Urinary bladder (tissue), 4 donors: ENCODE results near the gene ARHGEF3. TPM values are rescaled to one million over a fixed set of nuclear protein-coding genes. Genes with fewer than 3 reads are reported as not detected.
"Not testable (repeated sequence)": the region's sequence is repeated elsewhere in the genome, so short reads cannot be mapped to it uniquely, and the experiment has no call there.

Experiments
- DNase-seq: peaks from one replicate; pipeline ENCODE4 v3.0.0-alpha.2; 2015; ENCODE audit errors: extremely low spot score
- H3K27ac ChIP-seq: one replicate; pipeline ENCODE4 v1.5.1; 2013; ENCODE audit warnings: low read depth, mild to moderate bottlenecking, moderate library complexity
- H3K36me3 ChIP-seq: one replicate; pipeline ENCODE4 v1.6.1; 2013; ENCODE audit warnings: mild to moderate bottlenecking, moderate library complexity; ENCODE audit not compliant: insufficient read depth
- H3K4me1 ChIP-seq: one replicate; pipeline ENCODE4 v1.6.1; 2013; ENCODE audit warnings: mild to moderate bottlenecking, moderate library complexity; ENCODE audit not compliant: insufficient read depth
- H3K4me3 ChIP-seq: one replicate; pipeline ENCODE4 v1.5.1; 2013; ENCODE audit warnings: low read depth, low read length
- WGBS: extraction: QIAGEN DNeasy Blood & Tissue Kit; methylation state at CpG from one replicate; pipeline ENCODE4 v1.1.7; 2013; 5-methylcytosine and 5-hydroxymethylcytosine counted together
- polyA plus RNA-seq: library from polyadenylated mRNA; stranded (reverse); fragments of 200-250 nt; gene quantifications from one replicate; pipeline ENCODE4 v1.2.3, GENCODE V29; 2013
- total RNA-seq: library from RNA; depleted of rRNA; stranded (reverse); fragments of >200 nt; gene quantifications from one replicate; pipeline ENCODE4 v1.2.3, GENCODE V29; 2014
- donor health status: healthy with polysubstance abuse.
- donor health status: healthy.

Gene ARHGEF3
- total and polyA plus RNA-seq, 2 donors, result 22.4 to 30.1 TPM

DNA sequence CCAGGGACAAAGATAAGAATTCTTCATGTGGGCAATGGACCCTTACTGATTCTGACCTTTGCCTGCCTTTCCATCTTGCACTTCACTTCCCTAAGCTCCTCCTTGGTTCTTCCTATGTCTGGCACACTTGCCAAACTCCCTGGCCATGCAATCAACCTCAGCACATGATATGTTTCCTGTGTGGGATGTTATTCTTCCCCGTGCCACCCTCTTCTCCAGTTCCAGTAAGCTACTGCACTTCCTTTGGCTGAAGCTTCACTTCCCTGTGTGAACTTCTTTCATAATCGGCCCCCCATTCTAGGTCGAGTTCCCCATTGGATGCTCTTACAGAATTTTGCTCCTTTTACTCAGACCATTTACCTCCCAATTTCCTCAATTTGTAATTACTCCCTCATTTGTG, 108.0 kb downstream of the ARHGEF3 start:
- Histone ChIP-seq H3K36me3 (no peaks in the 10 kb centered on the region), H3K4me3 (no peak overlapping the region), H3K27ac (no peak overlapping the region), H3K4me1 (no peaks in the 10 kb centered on the region)
- WGBS, result 74% methylated on average over 3 of the region's 3 CpGs
- DNase-seq, result no peak

DNA sequence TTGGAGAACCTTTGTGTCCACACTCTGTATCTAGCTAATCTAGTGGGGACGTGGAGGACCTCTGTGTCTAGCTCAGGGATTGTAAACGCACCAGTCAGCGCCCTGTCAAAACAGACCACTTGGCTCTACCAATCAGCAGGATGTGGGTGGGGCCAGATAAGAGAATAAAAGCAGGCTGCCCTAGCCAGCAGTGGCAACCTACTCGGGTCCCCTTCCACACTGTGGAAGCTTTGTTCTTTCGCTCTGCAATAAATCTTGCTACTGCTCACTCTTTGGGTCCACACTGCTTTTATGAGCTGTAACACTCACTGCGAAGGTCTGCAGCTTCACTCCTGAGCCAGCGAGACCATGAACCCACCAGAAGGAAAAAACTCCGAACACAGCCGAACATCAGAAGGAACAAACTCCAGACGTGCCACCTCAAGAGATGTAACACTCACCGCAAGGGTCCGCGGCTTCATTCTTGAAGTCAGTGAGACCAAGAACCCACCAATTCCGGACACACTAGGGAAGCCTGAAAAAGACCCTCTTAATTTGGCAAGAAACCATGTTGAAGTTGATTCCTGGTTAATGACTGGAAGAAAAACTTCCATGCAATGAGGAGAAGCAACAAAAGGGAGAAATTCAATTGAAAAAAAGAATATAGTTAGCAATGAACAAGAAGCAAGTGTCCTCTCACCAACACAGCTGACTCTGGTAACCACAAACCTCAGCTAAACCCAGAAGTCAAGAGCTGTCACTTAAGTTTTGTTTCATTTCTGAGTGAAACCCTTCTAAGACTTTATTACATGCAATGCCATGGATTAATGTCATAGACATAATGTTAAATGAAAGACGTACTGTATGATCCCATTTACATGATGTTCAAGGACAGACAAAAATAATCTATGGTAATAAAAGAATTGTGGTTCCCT, 109.0 kb downstream of the ARHGEF3 start:
- H3K4me3 ChIP-seq, H3K36me3 ChIP-seq, DNase-seq, H3K4me1 ChIP-seq, H3K27ac ChIP-seq: not testable (repeated sequence)
- 74% methylated on average over 15 of the region's 15 CpGs for WGBS

DNA sequence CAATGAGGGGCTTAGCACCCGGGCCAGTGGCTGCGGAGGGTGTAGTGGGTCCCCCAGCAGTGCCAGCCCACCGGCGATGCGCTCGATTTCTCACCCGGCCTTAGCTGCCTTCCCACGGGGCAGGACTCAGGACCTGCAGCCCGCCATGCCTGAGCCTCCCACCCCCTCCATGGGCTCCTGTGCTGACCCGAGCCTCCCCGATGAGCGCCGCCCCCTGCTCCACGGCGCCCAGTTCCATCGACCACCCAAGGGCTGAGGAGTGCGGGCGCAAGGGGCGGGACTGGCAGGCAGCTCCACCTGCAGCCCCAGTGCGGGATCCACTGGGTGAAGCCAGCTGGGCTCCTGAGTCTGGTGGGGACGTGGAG, 109.8 kb downstream of the ARHGEF3 start:
- H3K36me3 ChIP-seq, H3K27ac ChIP-seq, H3K4me3 ChIP-seq, DNase-seq, H3K4me1 ChIP-seq: not testable (repeated sequence)
- 97% methylated on average over 20 of the region's 21 CpGs for WGBS

DNA sequence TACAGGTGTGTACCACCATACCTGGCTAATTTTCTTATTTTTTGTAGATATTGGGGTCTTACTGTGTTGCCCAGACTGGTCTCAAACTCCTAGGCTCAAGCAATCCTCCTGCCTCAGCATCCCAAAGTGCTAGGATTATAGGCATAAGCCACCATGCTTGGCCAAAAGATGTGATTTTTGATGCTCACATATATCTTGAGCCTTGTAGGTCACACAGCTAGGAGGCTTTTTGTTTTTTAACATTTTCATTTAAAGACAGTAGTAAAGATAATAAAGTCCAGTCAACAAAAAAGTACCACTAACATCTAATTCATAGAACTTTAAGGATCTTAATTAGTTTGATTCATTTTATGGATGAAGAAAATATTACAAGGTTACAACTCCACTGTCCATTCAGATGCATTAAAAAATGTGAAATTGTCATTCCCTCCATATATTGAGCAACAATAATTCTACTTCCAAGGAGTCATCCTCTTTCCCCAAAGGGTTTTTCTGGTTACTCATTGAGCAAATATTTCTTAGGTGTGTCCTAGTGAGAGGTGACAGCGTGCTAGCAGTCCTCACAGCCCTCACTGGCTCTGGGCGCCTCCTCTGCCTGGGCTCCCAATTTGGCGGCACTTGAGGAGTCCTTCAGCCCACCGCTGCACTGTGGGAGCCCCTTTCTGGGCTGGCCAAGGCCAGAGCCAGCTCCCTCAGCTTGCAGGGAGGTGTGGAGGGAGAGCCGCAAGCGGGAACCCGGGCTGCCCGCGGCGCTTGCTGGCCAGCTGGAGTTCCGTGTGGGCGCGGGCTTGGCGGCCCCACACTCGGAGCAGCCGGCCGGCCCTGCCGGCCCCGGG, 110.4 kb downstream of the ARHGEF3 start:
- 97% methylated on average over 19 of the region's 19 CpGs for WGBS
- Histone ChIP-seq H3K4me1 (no peaks in the 10 kb centered on the region), H3K4me3 (no peak overlapping the region), H3K36me3 (no peaks in the 10 kb centered on the region), H3K27ac (no peak overlapping the region)
- no peak for DNase-seq

DNA sequence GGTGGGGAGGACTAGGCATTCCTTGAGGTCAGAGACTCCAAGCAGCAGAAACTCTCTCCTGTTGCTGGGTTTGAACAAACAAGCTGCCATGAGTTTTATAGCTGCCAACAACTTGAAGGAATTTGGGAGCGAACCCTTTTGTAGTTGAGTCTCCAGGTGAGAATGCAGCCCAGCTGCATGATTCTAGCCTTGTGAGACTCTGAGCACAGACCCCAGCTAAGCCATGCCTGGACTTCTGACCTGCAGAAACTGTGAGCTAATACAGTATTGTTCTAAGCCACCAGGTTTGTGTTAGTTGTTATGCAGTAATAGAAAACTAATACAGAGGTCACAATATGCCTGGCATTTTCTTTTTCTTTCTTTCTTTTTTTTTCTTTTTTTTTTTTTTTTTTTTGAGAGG, 112.4 kb downstream of the ARHGEF3 start:
- Histone ChIP-seq H3K4me3 (no peak overlapping the region), H3K27ac (no peak overlapping the region), H3K4me1 (no peaks in the 10 kb centered on the region), H3K36me3 (no peaks in the 10 kb centered on the region)
- DNase-seq, result no peak
- WGBS, result 93% methylated on average over 1 of the region's 1 CpG

DNA sequence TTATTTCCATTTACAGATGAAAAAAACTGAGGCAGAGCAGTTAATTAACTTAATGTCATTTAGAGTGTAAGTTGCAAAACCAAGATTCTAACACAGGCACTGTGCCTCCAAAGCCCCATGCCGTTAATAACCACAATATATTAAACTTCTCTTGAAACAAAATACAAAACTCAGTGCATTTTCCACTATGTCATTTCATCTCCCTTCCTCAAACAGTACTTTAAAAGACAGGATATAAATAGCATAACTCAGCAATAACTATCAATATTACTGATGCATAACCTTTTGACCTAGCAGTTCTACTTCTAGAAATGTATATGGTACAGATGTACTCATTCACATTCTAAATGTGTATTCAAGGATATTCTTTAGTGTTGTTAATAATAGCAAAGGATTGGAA, 113.6 kb downstream of the ARHGEF3 start:
- Histone ChIP-seq H3K4me3 (no peak overlapping the region), H3K4me1 (no peaks in the 10 kb centered on the region), H3K36me3 (no peaks in the 10 kb centered on the region), H3K27ac (no peak overlapping the region)
- WGBS, result 71% methylated on average over 1 of the region's 1 CpG
- no peak for DNase-seq

DNA sequence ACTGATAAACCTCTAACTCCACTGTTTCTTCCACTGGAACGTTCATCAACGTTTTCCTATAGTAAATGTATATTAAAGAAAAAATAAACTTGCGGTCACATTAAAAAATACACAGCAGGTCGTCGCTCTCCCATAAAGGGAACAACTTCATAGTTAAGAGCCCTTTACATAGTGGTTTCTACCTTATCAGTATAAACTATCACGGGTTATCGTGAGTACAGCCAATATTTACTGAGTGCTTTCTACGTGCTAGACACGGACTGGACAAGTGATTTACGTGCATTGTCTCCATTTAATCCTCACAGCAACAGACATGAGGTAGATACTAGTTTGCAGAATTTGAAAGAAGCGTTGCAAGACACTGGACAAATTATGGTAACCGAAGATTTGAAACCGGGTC, 117.7 kb downstream of the ARHGEF3 start:
- Histone ChIP-seq H3K4me1 (no peaks in the 10 kb centered on the region), H3K4me3 (no peak overlapping the region), H3K36me3 (no peaks in the 10 kb centered on the region), H3K27ac (no peak overlapping the region)
- WGBS, result 68% methylated on average over 13 of the region's 13 CpGs
- no peak for DNase-seq

DNA sequence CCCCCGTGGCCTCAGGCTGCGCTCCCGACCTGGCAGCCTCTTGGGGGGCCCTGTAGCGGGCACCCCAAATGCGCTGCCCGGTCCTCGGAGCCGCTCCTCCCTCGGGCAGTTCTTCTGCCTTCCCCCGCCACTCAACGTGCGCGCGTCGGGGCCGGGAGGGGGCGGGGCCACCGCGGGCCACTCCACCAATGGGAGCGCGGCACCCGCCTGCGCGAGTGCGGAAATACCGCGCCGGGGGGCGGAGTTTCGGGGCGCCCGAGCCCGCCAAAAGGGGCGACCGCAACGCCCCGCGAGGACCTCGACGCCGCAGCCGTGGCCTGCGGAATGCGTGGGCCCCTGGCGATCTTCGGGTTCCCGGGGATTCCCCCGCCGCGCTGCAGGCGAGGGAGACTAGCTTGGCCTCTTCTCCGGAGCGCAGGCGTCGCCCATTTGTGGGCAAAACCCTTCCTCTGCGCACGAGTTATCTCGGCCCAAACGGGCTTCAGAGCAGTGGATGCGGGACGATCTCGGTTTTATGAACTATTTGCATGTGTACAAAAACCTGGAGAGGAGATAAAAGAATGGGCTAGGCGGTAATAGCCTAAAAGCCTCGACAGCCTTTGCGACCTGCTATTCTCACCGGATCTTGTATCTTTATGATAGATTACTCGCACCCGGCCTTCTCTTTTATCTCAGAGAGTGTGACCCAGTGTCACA, 118.5 kb downstream of the ARHGEF3 start, which contains the start of gene TASOR:
TASOR (minus strand) TSS at position 144 of the 696 bp plus-strand sequence. CDS start 259 bp downstream, outside the sequence.
- Histone ChIP-seq H3K36me3 (no peaks in the 10 kb centered on the region), H3K4me1 (no peaks in the 10 kb centered on the region), H3K27ac (peak within 1 kb of the TSS; percentile 97), H3K4me3 (peak within 1 kb of the TSS; percentile 61)
- no peak for DNase-seq
- WGBS, result 17% methylated on average over 68 of the region's 68 CpGs

DNA sequence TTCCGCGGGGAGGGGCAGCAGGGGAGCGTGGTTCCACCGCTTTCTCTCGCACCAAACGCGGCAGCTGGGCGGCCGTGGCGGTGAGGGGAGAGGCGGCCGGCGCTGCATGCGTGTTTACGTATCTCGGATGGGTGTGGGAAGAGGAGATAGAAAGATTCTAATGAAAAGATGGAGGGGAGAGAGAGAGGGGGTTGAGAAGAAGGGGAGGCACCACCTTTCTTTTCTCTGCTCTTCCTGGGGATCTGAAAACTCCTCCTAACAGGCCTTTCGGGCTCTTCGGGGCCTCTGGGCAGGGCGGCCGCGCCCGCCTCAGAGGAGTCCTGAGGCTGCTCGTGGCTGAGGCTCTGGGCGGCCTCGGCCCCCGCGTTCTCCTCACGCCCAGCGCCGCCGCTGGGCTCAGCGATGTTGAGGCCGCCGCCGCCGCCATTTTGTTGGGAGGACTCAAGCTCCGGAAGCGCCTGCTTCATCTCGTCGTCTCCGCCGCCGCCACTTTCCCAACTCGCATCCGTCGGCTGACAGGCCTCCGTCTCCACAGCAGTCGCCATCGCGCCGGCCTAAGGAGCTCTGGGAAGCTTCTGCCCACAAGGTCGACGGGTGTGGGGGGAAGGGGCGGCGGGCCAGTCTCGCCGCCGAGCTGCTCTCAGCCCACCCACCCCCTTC, 119.2 kb downstream of the ARHGEF3 start:
- Histone ChIP-seq H3K4me3 (peak overlapping the region; percentile 61), H3K36me3 (no peaks in the 10 kb centered on the region), H3K27ac (peak overlapping the region; percentile 97), H3K4me1 (no peaks in the 10 kb centered on the region)
- DNase-seq, result peak; percentile 43
- WGBS, result under 1% methylated on average over 58 of the region's 58 CpGs

DNA sequence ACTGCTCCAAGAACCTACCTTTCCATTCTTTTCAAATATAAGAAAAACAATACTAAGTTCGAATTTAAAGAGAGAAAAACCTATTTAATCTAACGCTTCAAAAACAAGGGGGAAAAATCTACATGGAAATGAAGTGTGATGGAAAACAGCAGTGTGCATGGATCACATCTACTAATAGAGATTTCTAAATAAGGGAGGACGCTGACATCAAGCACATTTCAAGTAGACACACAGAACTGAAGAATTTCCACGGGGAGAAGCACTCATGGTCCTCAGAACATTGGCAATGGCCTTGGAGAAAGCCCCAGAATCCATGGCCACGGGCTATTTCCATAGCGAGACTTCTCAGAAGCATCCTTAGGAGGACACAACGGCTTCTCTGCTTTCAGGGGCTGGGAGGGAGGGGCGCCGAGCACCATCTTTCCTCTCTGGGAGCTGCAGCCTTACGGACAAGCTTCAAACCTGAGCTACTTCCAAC, 119.7 kb downstream of the ARHGEF3 start:
- Histone ChIP-seq H3K36me3 (no peaks in the 10 kb centered on the region), H3K27ac (peak overlapping the region; percentile 97), H3K4me1 (no peaks in the 10 kb centered on the region), H3K4me3 (peak overlapping the region; percentile 61)
- 18% methylated on average over 10 of the region's 10 CpGs for WGBS
- DNase-seq, result no peak

DNA sequence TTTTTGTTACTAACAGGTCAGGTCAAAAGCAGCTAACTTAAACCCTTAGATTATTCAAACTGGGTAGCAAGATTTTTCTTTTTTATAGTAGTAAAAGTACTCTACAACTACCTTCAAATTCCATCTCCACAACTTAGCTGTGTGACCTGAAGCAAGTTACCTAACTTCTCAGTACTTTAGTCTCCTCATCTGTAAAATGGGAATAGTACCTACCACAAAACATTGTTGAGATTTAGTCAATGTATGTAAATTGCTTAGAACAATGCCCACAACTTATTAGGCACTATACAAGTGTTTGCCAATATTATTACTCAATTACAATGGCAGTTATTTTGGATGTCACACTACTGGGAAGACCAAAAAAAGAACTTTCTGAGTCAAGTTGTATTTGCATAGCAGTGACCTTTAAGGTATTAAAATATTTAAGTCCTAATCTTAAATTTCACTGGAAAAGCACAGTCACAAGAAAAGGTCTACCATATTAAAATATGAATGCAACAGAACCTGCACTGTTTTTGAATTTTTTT, 121.6 kb downstream of the ARHGEF3 start:
- Histone ChIP-seq H3K4me1 (no peaks in the 10 kb centered on the region), H3K36me3 (no peaks in the 10 kb centered on the region), H3K4me3 (no peak overlapping the region), H3K27ac (no peak overlapping the region)
- no peak for DNase-seq
